Coronary artery (tissue), 2 donors: Measurements from ENCODE around the gene ARID2.

Source experiments
- DNase-seq: peaks from one replicate; pipeline ENCODE4 v3.0.0-alpha.2; 2017; ENCODE audit warnings: low spot score
- H3K27ac ChIP-seq, 2 donors: fragments of 200-600 bp; sonication (generic); one replicate each; pipeline ENCODE4 v1.5.1; 2016 to 2019
- H3K4me3 ChIP-seq: fragments of 200-600 bp; sonication (generic); 2 replicates; pipeline ENCODE4 v1.5.1; 2016; ENCODE audit warnings: mild to moderate bottlenecking, moderate library complexity
- TF ChIP-seq, protein P1 (sequence below): fragments of 200-600 bp; sonication (generic); IDR thresholded peaks from one replicate; pipeline ENCODE4 v1.5.1; 2019; ENCODE audit warnings: antibody characterized with exemption

ARID2 gene

DNA sequence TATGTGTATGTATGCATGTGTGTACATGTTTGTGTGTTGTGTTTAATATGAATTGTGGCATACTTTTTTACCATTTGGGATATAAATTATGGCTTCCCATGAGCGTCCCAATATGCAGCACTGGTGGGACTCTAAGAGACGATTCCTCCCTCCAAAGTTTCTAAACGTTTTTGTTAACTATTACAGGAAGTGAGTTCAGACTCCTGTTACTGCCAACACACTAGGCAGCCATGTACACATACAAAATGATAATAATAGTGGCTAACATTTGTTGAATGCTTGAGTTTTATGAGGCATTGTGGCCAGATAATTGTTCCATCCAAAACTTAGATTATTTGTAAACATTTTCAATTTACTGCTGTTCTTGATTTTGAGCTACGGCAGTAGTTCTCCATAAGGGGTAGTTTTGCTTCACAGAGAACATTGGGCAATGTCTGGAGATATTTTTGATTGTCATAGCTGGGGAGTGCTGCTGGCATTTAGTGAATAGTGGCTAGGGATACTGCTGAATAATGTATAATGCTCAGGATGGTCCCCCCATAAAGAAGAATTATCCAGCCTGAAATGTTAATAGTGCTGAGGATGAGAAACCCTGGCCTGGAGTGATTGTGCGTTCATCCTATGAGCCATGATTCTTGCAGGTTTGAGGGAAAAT is 45.1 kb downstream of the ARID2 start:
- H3K27ac ChIP-seq = no peak overlapping the region
- H3K4me3 ChIP-seq = no peak overlapping the region
- no peak for DNase-seq
- TF ChIP-seq, protein P1, sequence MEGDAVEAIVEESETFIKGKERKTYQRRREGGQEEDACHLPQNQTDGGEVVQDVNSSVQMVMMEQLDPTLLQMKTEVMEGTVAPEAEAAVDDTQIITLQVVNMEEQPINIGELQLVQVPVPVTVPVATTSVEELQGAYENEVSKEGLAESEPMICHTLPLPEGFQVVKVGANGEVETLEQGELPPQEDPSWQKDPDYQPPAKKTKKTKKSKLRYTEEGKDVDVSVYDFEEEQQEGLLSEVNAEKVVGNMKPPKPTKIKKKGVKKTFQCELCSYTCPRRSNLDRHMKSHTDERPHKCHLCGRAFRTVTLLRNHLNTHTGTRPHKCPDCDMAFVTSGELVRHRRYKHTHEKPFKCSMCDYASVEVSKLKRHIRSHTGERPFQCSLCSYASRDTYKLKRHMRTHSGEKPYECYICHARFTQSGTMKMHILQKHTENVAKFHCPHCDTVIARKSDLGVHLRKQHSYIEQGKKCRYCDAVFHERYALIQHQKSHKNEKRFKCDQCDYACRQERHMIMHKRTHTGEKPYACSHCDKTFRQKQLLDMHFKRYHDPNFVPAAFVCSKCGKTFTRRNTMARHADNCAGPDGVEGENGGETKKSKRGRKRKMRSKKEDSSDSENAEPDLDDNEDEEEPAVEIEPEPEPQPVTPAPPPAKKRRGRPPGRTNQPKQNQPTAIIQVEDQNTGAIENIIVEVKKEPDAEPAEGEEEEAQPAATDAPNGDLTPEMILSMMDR = no peak

DNA sequence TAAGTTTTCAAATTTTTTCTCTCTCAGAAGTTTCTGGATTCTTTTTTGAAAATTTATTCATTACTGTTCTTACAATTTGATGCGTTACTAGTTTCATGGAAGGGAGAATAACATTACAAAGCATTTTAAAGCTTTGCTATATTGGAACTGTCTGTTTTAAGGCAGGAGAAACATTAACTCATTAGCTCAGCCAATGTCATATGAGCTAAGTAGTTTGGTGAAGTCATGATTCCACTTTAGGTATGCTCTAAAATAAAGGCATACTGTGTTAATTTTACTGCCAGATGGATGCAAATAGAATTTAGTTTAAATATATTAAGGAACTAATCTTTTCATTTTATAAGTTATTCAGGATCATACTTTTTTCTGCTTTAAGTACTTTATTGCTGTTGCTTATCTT is 46.0 kb downstream of the ARID2 start:
- TF ChIP-seq, protein P1 = no peak
- Histone ChIP-seq H3K4me3 (no peak overlapping the region), H3K27ac (no peak overlapping the region)
- DNase-seq = no peak

DNA sequence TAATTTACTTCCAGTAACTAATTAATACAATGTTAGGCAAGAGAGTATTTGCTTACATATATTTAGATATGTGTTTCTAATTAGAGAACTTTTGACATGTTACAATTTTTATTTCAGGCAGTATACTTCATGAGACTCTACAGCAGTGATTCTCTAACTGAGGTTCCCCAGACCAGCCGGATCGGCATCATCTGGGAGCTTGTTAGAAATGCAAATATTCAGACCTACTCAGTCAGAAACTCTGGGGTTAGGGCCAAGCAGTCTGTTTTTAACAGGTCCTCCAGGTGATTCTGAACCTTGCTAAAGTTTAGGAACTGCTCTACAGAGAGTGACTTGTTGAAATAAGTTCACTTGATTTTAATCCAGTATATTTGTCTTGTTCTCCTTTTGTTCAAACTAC is 46.5 kb downstream of the ARID2 start:
- Histone ChIP-seq H3K4me3 (no peak overlapping the region), H3K27ac (no peak overlapping the region)
- TF ChIP-seq, protein P1 = no peak
- DNase-seq = no peak

DNA sequence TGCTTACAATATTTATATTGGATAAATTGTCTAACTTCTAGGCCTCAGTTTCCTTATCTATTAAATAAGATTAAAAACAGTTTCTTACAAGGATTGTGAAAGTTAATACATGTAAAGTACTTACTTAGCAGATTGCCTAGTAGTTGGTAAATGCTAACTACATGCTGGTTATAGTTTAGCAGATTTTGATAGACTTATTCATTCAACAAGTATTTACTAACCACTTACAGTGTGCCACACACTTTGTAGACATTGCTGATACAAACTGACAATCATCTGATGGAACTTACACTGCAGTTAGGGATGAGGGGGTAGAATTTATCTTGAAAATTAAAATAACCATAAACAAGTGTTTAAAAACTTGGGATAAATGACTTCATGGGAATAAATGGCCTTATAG is 50.4 kb downstream of the ARID2 start:
- H3K27ac ChIP-seq = no peak overlapping the region
- DNase-seq = no peak
- H3K4me3 ChIP-seq = no peak overlapping the region
- TF ChIP-seq, protein P1 = no peak

DNA sequence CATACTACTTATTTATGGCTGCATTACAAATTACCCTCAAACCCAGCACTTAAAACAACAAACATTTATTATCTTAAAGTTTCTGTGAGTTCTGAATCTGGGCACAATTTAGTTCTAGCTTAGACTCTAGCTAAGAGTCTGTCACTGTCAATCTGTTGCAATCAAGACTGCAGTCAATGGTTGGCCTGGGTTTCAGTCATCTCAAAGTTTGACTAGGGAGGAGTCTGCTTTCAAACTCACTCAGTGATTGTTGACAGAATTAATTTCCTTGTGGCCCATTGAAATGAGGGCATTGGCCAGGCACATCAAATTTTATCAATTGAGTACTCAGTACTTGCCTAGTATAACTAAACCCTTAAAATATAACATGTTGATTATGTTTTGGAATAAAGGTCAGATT is 51.6 kb downstream of the ARID2 start:
- H3K4me3 ChIP-seq = no peak overlapping the region
- no peak overlapping the region for H3K27ac ChIP-seq
- TF ChIP-seq, protein P1 = no peak
- DNase-seq = no peak

DNA sequence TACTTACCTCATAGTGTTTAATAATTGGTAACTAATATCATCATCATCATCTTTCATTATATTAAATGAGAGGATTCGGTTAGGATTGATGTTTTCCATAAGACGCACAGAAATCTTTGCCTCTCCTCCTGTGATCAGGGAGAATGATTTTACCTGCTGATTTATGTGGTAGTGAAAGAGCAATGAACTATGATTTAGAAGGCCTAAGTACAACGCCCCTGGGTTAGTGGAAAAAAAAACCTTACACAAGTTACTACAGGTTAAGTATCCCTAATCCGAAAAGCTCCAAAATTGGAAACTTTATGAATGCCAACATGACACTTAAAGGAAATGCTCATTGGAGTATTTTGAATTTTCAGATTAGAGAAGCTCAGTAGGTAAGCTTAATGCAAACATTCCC is 55.8 kb downstream of the ARID2 start:
- no peak for DNase-seq
- Histone ChIP-seq H3K27ac (no peak overlapping the region), H3K4me3 (no peak overlapping the region)
- TF ChIP-seq, protein P1 = no peak

DNA sequence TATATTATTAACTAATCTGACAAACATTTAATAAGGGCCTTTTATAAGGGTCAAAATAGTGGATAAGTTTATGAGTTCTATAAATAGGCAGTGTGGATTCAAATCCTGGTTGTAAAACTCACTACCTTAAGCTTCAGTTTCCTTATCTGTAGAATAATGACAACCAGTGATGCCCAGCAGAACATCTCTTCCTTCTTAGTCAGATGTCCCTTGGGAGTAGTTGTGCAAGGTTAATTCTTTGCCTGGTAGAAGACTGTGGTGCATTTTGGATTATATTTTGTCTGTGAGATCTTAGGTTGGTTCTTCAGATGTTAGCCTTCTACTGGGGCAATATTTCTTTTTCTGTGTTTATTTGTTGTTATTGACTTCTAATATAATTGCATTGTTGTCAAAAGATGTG is 59.5 kb downstream of the ARID2 start:
- TF ChIP-seq, protein P1 = no peak
- DNase-seq = no peak
- Histone ChIP-seq H3K4me3 (no peak overlapping the region), H3K27ac (no peak overlapping the region)
